ENCODE measurements around the gene TMEM63C.

GRCh38 chr14:77205566-77205965, 24.0 kb downstream of the TMEM63C start:
- TF ChIP-seq EP300 (IDR thresholded peaks at IDR 0.05) (no peak), CTCF (IDR thresholded peaks at IDR 0.05) (no peak), POLR2A (IDR thresholded peaks at IDR 0.05) (no peak)
